Glutamatergic neuron (in vitro differentiated cells): ENCODE measurements around the gene FKBP10. TPM values are rescaled to one million over a fixed set of nuclear protein-coding genes. Genes with fewer than 3 reads are reported as not detected.
A peak's percentile ranks its signal among the peaks of the same experiment; 100 is the strongest.
"Not testable (repeated sequence)": the region's sequence is repeated elsewhere in the genome, so short reads cannot be mapped to it uniquely, and the experiment has no call there.

ENCODE experiments used
- DNase-seq: peaks from one replicate; pipeline ENCODE4 v3.0.0; 2022
- H3K27ac Mint-ChIP-seq: one replicate; pipeline ENCODE4 v1.8.0; 2020; ENCODE audit warnings: mild to moderate bottlenecking, mixed read lengths, inconsistent platforms; ENCODE audit not compliant: unreplicated experiment
- H3K27me3 Mint-ChIP-seq: one replicate; pipeline ENCODE4 v1.8.0; 2020; ENCODE audit warnings: mild to moderate bottlenecking, moderate library complexity, mixed read lengths, inconsistent platforms; ENCODE audit not compliant: unreplicated experiment
- H3K36me3 Mint-ChIP-seq: one replicate; pipeline ENCODE4 v1.8.0; 2020; ENCODE audit warnings: mild to moderate bottlenecking, mixed read lengths, inconsistent platforms; ENCODE audit not compliant: unreplicated experiment
- H3K4me1 Mint-ChIP-seq: one replicate; pipeline ENCODE4 v1.8.0; 2020; ENCODE audit warnings: mild to moderate bottlenecking, low read depth, mixed read lengths, inconsistent platforms; ENCODE audit not compliant: unreplicated experiment
- H3K4me3 Mint-ChIP-seq: one replicate; pipeline ENCODE4 v1.8.0; 2020; ENCODE audit warnings: mild to moderate bottlenecking, mixed read lengths, inconsistent platforms; ENCODE audit not compliant: unreplicated experiment
- H3K9me3 Mint-ChIP-seq: one replicate; pipeline ENCODE4 v1.8.0; 2020; ENCODE audit warnings: mild to moderate bottlenecking, moderate library complexity, mixed read lengths, inconsistent platforms; ENCODE audit not compliant: unreplicated experiment
- CTCF ChIP-seq: fragments of 200-600 bp; sonication (generic); IDR thresholded peaks from one replicate; pipeline ENCODE4 v1.5.0; 2021; ENCODE audit not compliant: partially characterized antibody, unreplicated experiment
- total RNA-seq: library from RNA; stranded (reverse); fragmentation: NEBNext Ultra II Directional; extraction: Animal tissue kit (Norgen Biotek cat#: 25700); gene quantifications from one replicate; pipeline ENCODE4 v1.2.1, GENCODE V29; 2021; ENCODE audit not compliant: unreplicated experiment

The FKBP10 gene
- total RNA-seq, 1 donor from 2014 or later = 28.5 TPM

GRCh38 chr17:41823580-41823979, 10.8 kb downstream of the FKBP10 start:
- peaks cover 9% of the 10 kb centered on the region for H3K27me3 Mint-ChIP-seq
- peaks cover 2% of the 10 kb centered on the region for H3K9me3 Mint-ChIP-seq
- no peaks in the 10 kb centered on the region for H3K36me3 Mint-ChIP-seq
- no peak overlapping the region for H3K4me3 Mint-ChIP-seq
- no peak overlapping the region for H3K27ac Mint-ChIP-seq
- TF ChIP-seq CTCF = no peak
- no peak for DNase-seq
- H3K4me1 Mint-ChIP-seq = peaks cover 12% of the 10 kb centered on the region

- Mint-ChIP-seq H3K4me1 (peaks cover 15% of the 10 kb centered on the region), H3K27ac (no peak overlapping the region), H3K4me3 (no peak overlapping the region), H3K36me3 (no peaks in the 10 kb centered on the region), H3K9me3 (peaks cover 2% of the 10 kb centered on the region), H3K27me3 (peaks cover 9% of the 10 kb centered on the region)
- no peak for TF ChIP-seq CTCF
- no peak for DNase-seq
Observed at GRCh38 chr17:41824086-41824485, 11.3 kb downstream of the FKBP10 start.

- DNase-seq = no peak
- Mint-ChIP-seq H3K4me3 (no peak overlapping the region), H3K27ac (no peak overlapping the region), H3K27me3 (peaks cover 7% of the 10 kb centered on the region), H3K36me3 (no peaks in the 10 kb centered on the region), H3K9me3 (no peaks in the 10 kb centered on the region), H3K4me1 (peaks cover 18% of the 10 kb centered on the region)
- TF ChIP-seq CTCF = no peak
Observed at GRCh38 chr17:41825175-41825845, 12.5 kb downstream of the FKBP10 start.

- H3K27ac Mint-ChIP-seq, H3K36me3 Mint-ChIP-seq, H3K4me3 Mint-ChIP-seq, DNase-seq, H3K9me3 Mint-ChIP-seq, H3K27me3 Mint-ChIP-seq: not testable (repeated sequence)
- peaks cover 18% of the 10 kb centered on the region for H3K4me1 Mint-ChIP-seq
Observed at GRCh38 chr17:41829961-41830360, 17.2 kb downstream of the FKBP10 start.

GRCh38 chr17:41835214-41835799, 22.5 kb downstream of the FKBP10 start:
- H3K36me3 Mint-ChIP-seq = no peaks in the 10 kb centered on the region
- H3K27ac Mint-ChIP-seq = peak overlapping the region; percentile 30
- TF ChIP-seq CTCF = no peak
- H3K9me3 Mint-ChIP-seq = peaks cover 3% of the 10 kb centered on the region
- H3K27me3 Mint-ChIP-seq = no peaks in the 10 kb centered on the region
- peak; percentile 31 for DNase-seq
- peak overlapping the region; percentile 85 for H3K4me3 Mint-ChIP-seq
- peaks cover 6% of the 10 kb centered on the region for H3K4me1 Mint-ChIP-seq
